H1 (cell line): Measurements from ENCODE around the gene TBKBP1.

ENCODE experiments used
- CBX5 ChIP-seq: fragments of 300-800, 300-1000 bp; sonication (generic); IDR thresholded peaks from 2 replicates; pipeline ENCODE4 v1.7.1; 2016; ENCODE audit warnings: antibody characterized with exemption, low read length, low read depth
- EP300 ChIP-seq, 2 experiments: IDR thresholded peaks; 1 replicate in 1 of 2; 2 replicates in 1 of 2; pipeline ENCODE4 v1.6.1; 2011 to 2012; ENCODE audit warnings: low read depth in 2 of 2, low read length in 2 of 2, mild to moderate bottlenecking in 2 of 2, borderline replicate concordance in 1 of 2, inconsistent platforms in 1 of 2, moderate library complexity in 1 of 2
- MAFK ChIP-seq: IDR thresholded peaks from 2 replicates; pipeline ENCODE4 v1.6.1; 2012; ENCODE audit warnings: low read depth, mild to moderate bottlenecking, improper control_type of control experiment, low read length
- POLR2A ChIP-seq, 2 experiments: IDR thresholded peaks; 1 replicate in 1 of 2; 2 replicates in 1 of 2; pipeline ENCODE4 v1.6.1; 2011; ENCODE audit warnings: low read depth in 2 of 2, low read length in 2 of 2, mild to moderate bottlenecking in 2 of 2; ENCODE audit errors: control extremely low read depth in 1 of 2
- TF ChIP-seq, protein P1 (sequence below), 3 experiments: IDR thresholded peaks; 1 replicate in 2 of 3; 2 replicates in 1 of 3; pipeline versions ENCODE4 v1.5.1 to v1.6.1; 2011; ENCODE audit warnings: low read length in 3 of 3, mild to moderate bottlenecking in 3 of 3, inconsistent platforms in 2 of 3, low read depth in 1 of 3, moderate library complexity in 1 of 3; ENCODE audit not compliant: insufficient read depth in 1 of 3; ENCODE audit errors: control extremely low read depth in 1 of 3

DNA sequence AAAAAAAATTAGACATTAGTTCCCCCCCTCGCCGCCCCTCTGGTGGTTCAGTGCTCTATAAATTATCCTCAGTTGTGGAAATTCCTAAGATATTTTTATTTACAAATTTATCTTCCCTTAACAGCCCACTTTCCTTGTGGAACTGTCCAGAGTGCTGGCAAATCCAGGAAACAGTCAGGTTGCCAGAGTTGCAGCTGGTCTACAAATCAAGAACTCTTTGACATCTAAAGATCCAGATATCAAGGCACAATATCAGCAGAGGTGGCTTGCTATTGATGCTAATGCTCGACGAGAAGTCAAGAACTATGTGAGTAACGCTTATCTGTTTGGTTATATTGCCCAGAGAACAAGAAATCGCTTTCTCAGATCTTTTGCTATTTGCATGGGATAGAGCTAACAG is 41.4 kb upstream of the TBKBP1 start:
- no peak for TF ChIP-seq CBX5
- no peak for TF ChIP-seq POLR2A (IDR thresholded peaks at IDR 0.05; ENCODE audit: control extremely low read depth in 1 of 2, low read depth in 2 of 2, low read length in 2 of 2)
- TF ChIP-seq MAFK: no peak
- TF ChIP-seq, protein P1, sequence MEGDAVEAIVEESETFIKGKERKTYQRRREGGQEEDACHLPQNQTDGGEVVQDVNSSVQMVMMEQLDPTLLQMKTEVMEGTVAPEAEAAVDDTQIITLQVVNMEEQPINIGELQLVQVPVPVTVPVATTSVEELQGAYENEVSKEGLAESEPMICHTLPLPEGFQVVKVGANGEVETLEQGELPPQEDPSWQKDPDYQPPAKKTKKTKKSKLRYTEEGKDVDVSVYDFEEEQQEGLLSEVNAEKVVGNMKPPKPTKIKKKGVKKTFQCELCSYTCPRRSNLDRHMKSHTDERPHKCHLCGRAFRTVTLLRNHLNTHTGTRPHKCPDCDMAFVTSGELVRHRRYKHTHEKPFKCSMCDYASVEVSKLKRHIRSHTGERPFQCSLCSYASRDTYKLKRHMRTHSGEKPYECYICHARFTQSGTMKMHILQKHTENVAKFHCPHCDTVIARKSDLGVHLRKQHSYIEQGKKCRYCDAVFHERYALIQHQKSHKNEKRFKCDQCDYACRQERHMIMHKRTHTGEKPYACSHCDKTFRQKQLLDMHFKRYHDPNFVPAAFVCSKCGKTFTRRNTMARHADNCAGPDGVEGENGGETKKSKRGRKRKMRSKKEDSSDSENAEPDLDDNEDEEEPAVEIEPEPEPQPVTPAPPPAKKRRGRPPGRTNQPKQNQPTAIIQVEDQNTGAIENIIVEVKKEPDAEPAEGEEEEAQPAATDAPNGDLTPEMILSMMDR (IDR thresholded peaks at IDR 0.05; ENCODE audit: control extremely low read depth in 1 of 3, insufficient read depth in 1 of 3, low read depth in 1 of 3, low read length in 3 of 3): no peak
- no peak for TF ChIP-seq EP300 (IDR thresholded peaks at IDR 0.05; ENCODE audit: borderline replicate concordance in 1 of 2, low read depth in 2 of 2, low read length in 2 of 2)
